DOHH2 (cell line): Measurements from ENCODE around the gene CXorf38.

ENCODE experiments used
- EZH2phosphoT487 ChIP-seq: fragments of 200-600 bp; sonication (generic); IDR thresholded peaks from 2 replicates; pipeline ENCODE4 v1.6.1; 2017; ENCODE audit warnings: borderline replicate concordance, mild to moderate bottlenecking, antibody characterized with exemption, low read length, moderate library complexity, mixed read lengths
- TF ChIP-seq, protein P1 (sequence below): fragments of 200-600 bp; sonication (generic); IDR thresholded peaks from one replicate; pipeline ENCODE4 v1.5.1; 2014; ENCODE audit warnings: antibody characterized with exemption, mild to moderate bottlenecking, low read depth, low read length; ENCODE audit not compliant: poor library complexity, severe bottlenecking

DNA sequence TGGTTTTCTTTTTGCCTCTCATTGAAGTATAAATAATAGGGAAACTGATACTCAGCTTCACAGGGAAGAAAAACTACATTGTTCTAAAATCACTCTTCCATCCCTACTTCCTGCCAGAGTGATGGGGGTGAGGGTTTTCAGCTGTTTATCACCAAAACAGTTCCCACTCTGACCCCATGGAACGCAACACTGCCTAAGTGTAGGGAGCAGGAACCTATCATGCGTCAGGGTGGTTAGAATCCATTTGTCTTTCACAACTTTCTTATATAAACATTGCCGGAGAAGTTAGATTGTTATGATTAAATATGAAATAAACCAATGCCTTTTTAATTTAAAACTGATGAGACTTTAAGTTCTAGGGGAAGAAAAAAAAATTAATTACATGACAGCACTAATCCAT lies 40.0 kb downstream of the CXorf38 start:
- TF ChIP-seq, protein P1, sequence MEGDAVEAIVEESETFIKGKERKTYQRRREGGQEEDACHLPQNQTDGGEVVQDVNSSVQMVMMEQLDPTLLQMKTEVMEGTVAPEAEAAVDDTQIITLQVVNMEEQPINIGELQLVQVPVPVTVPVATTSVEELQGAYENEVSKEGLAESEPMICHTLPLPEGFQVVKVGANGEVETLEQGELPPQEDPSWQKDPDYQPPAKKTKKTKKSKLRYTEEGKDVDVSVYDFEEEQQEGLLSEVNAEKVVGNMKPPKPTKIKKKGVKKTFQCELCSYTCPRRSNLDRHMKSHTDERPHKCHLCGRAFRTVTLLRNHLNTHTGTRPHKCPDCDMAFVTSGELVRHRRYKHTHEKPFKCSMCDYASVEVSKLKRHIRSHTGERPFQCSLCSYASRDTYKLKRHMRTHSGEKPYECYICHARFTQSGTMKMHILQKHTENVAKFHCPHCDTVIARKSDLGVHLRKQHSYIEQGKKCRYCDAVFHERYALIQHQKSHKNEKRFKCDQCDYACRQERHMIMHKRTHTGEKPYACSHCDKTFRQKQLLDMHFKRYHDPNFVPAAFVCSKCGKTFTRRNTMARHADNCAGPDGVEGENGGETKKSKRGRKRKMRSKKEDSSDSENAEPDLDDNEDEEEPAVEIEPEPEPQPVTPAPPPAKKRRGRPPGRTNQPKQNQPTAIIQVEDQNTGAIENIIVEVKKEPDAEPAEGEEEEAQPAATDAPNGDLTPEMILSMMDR: no peak
- TF ChIP-seq EZH2phosphoT487: no peak
